NCI-H2081 treated with DMSO at 0.1 percent for 48 hours (cell line): ENCODE results near the gene GRWD1.

ENCODE experiments used
- DNase-seq: peaks from one replicate; lab custom pipeline; 2025; lab: John Stamatoyannopoulos, UW

Gene GRWD1

DNA sequence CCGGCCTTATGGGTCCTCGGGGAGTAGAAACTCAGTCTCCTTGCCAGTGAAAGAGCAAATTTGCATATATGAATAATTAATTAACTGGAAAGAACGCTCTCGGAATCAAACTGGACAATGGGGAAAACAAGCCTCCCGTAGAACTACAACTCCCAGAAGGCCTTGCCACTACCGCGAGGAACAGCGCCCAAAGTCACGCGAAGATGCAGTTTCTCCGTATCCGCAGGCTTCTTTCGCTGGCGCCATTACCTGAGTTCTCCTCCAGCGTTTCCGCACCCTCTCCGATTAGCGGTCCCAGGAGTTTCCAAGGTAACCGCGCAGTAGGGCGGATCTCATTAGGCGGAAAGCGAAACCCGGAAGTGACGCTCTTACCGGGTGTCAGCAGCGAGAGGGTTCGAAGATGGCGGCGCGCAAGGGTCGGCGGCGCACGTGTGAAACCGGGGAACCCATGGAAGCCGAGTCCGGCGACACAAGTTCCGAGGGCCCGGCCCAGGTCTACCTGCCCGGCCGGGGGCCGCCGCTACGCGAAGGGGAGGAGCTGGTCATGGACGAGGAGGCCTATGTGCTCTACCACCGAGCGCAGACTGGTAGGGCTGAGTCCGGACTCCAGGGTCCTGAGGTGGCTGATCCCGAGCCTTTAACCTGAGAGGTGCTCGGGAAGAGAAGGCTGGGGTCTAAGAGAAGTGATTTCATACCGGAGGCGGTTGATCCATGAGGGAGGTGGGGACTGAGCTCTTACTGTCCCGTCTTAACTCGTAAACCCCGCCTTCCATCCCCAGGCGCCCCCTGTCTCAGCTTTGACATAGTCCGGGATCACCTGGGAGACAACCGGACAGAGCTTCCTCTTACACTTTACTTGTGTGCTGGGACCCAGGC is at the start of gene GRWD1:
Gene GRWD1, plus strand, starts transcription at position 378 of the 876 bp plus-strand sequence. Its CDS starts 23 bp downstream, at position 401.
- DNase-seq, result peak; percentile 90

DNA sequence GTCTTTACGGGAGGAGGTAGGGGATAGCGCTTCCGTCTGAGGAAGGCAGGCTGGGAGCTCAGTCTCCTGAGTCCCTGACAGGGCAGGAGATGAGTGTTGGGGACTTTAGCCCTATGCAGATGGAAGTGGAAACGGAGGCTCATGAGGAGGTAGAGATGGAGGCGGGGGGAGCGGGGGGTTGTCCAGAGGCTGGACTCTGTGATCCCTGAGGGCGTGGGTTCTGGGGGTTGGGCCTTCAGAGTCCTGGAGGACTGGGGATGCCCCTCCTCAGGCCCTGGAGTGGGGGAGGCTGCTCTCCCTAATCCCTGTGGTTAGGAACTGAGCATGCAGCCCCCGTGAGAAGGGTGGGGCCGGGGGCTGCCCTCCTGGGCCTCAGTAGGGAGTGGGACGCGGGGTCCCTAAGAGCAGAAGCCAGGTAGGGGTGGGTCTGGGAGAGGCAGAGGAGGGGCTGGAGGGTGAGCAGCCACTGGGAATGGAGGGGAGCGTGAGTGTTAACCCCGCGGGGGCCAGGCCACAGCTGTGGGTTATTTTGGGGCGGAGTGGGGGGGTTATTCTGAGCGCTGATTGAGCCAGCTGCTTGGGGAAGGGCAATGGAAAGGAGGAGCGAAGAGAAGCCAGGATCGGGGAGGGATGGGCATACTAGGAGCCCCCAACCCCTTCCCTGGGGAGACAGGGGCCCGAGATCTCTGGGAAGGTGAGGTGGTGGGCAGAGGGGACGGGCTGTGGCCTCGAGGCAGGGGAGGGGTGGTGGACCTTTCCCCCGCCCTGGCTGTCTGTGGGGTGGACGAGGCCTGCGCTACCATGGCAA is 49.6 kb upstream of the GRWD1 start:
- DNase-seq, result no peak

- DNase-seq, result no peak
These were observed 49.0 kb upstream of the GRWD1 start for GRCh38 chr19:48396824-48397176.

- DNase-seq, result no peak
These were observed 48.3 kb upstream of the GRWD1 start for GRCh38 chr19:48397263-48398101.

DNA sequence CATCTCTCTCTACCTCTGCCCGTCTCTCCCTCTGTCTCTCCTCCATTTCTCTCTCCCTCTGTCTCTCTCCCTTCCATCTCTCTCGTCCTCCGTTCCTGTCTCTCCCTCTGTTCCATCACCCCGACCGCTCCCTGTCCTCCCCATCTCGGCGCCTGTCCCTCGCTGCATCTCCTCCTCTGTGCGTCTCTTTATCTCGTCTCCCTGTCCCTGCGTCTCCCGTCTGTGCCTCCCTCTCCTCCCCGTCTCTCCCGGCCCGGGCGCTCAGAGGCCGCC is 47.7 kb upstream of the GRWD1 start:
- DNase-seq, result no peak

GRCh38 chr19:48398375-48399235 is 47.2 kb upstream of the GRWD1 start:
- DNase-seq, result no peak

GRCh38 chr19:48400018-48400742 is 45.6 kb upstream of the GRWD1 start:
- DNase-seq, result no peak

DNA sequence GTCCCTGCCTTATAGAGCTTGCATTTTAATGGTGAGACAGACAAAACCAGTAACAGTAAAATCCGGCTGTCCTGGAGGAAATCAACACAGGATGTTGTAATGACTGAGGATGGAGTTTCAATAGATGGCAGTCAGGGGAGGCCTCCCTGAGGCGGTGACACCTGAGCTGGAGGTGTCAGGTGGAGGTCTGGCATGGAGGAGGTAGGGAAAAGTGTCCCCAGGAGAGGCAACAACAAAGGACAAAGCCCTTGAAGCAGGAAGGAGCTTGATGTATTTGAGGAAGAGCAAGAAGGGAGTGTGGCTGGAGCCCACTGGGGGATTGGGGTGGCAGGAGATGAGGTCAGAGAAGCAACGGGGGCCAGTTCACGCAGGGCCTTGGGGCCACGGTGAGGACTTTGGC is 44.5 kb upstream of the GRWD1 start:
- DNase-seq, result no peak

DNA sequence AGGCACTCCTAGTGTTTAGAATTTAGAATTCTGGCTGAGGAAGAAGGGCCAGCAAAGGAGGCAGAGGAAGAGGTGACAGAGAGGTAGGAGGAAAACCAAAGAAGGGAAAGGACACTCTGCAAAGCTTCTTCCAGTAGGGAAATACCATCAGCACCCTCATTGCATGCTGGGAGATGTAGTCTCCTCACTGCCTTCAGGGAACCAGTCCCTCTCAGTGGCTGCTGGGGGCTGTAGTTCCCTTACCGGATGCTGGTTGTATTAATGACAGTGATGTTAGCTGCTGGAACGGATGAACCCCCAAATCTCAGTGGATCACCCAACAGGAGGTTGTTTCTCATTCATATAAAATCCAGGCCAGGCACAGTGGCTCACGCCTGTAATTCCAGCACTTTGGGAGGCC is 42.2 kb upstream of the GRWD1 start:
- DNase-seq, result no peak

DNA sequence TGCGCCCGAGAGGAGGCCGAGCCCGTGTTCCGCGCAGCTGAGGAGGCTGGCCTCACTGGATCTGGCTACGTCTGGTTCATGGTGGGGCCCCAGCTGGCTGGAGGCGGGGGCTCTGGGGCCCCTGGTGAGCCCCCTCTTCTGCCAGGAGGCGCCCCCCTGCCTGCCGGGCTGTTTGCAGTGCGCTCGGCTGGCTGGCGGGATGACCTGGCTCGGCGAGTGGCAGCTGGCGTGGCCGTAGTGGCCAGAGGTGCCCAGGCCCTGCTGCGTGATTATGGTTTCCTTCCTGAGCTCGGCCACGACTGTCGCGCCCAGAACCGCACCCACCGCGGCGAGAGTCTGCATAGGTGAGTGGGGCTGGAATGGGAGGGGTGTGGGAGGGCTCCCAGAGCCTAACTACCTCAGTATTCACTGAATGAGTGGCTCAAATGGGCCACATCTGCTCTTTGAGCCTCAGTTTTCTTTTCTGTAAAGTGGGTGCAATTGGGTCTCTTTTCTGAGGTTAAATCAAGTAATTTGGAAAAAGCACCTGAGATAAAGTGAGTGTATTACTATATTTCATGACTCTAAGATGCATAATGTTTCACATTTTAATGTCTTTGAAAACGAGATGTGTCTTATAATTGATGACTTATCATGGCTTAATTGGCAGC is 40.6 kb upstream of the GRWD1 start:
- no peak for DNase-seq

DNA sequence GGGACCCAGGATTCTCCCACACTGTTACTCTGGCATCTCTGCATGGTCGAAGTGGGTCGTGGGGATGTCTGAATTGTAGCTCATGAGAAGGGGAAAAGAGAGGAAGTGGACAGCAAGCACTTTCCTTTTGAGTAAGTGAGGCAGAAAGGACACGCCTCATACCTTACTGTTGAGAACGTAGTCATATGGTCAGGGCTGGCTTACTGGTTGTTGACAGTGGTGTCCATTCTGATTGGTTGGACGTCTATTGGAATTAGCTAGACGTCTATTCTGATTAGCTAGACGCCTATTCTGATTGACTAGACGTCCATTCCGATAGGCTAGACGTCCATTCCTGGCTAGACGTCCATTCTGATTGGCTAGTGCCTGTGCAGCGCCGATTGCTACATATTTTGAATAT is 39.9 kb upstream of the GRWD1 start:
- DNase-seq, result no peak

GRCh38 chr19:48413879-48414587 is 31.8 kb upstream of the GRWD1 start:
- DNase-seq, result no peak

DNA sequence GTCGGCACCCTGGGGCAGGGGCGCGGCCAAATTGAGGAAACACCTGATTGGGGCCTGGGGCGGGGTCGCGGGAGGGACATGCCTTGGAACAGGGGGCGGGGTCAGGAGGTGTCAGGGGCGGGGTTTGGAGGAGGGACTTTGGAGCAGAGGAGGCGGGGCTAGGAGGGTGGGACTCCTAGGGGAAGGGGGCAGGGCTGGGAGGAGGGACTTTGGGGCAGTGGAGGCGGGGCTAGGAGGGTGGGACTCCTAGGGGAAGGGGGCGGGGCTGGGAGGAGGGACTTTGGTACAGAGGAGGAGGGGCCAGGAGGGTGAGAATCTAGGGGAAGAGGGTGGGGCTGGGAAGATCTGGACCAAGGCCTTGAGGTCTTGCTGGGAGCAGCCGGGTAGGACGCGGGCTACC is 30.4 kb upstream of the GRWD1 start:
- DNase-seq, result no peak

DNA sequence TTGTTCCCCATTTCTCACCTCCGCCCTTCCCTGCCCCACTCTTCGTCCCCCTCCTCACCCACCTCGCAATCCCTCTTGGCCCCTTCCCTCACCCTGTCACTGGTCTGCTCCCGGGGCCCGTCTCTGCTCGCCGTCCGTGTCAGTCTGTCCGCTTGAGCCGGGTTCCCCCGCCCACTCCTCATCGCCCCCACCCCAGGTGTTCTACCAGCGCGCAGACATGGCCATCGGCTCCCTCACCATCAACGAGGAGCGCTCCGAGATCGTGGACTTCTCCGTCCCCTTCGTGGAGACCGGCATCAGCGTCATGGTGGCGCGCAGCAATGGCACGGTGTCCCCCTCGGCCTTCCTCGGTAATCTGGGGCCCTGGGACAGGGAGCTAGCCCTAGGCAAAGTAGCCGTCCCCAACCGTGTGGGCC is 30.0 kb upstream of the GRWD1 start:
- no peak for DNase-seq

DNA sequence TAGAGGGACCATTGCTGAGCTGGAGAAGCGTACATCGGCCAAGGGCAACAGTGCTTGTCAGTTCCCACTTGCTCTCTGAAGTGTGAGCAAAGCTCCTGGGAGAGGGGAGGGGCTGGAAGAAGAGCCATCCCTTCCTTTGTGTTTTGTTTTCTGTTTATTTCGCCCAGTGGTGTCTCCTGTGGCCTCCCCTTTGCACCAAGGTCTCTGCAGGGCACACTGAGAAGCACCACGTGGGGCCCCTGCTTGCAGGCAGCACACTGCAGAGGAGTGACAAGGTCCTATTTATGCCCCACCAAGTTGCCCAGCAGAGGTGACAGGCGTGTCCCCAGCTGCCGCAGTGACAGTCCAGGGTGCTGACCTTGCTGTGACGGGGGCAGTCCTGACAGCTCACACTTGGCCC is 28.4 kb upstream of the GRWD1 start:
- DNase-seq, result no peak

DNA sequence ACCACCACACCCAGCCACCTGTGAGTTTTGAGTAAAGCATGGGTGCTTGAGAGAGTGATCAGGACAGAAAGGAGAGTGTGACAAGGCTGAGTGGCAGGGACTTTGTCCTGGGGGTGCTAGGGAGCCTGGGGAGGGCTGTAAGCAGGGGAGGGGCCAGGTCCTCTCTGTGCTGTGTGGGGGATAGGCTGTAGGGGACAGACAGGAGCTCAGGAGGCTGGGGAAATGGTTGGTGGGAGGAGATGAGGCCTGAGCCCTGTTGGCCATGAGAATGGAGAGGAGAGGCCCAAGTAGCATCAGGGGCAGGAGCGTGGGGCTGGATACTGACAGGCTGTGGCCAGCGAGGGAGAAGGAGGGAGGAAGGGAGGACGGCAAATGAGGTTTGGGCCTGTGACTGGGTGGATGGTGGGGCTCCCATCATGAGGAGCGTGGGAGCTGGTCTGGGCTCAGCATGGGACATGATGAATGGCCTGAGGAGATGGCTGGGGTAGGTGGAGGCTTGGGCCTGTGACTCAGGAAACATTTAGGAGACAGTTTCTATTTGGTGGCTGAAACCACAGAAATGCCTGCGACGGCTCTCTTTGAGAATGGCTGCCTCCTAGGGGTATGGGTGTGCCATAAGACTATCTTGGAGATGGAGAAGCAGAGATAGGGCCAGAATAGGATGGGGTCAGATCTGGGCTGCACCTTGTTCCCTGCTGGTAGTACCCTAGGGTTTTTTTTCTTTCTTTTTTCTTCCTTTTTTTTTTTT is 27.3 kb upstream of the GRWD1 start:
- no peak for DNase-seq

GRCh38 chr19:48419158-48419920 is 26.4 kb upstream of the GRWD1 start:
- DNase-seq, result no peak

GRCh38 chr19:48421548-48421947 is 24.2 kb upstream of the GRWD1 start:
- no peak for DNase-seq
